Forelimb muscle (tissue), 1 donor: Measurements from ENCODE around the gene SYNJ1. TPM values are rescaled to one million over a fixed set of nuclear protein-coding genes. Genes with fewer than 3 reads are reported as not detected.
A peak's percentile ranks its signal among the peaks of the same experiment; 100 is the strongest.
"Not testable (repeated sequence)": the region's sequence is repeated elsewhere in the genome, so short reads cannot be mapped to it uniquely, and the experiment has no call there.

ENCODE experiments used
- DNase-seq: peaks from one replicate; pipeline ENCODE4 v3.0.0-alpha.2; 2013; ENCODE audit warnings: low read depth
- polyA plus RNA-seq: library from polyadenylated mRNA; unstranded; fragments of 120-200 nt; gene quantifications from one replicate; pipeline ENCODE4 v1.2.1, GENCODE V29; 2013; ENCODE audit not compliant: insufficient read length

SYNJ1 gene
- 4.8 TPM for polyA plus RNA-seq

GRCh38 chr21:32727687-32728455, at the start of gene SYNJ1:
SYNJ1 (minus strand) TSS chr21:32728013; CDS start chr21:32726895, 1,118 bp downstream.
- DNase-seq: peak; percentile 76

GRCh38 chr21:32777269-32777668, 49.5 kb upstream of the SYNJ1 start:
- DNase-seq: no peak

- DNase-seq: no peak
These were observed 48.9 kb upstream of the SYNJ1 start for GRCh38 chr21:32776743-32777142.

GRCh38 chr21:32773048-32773344, 45.2 kb upstream of the SYNJ1 start:
- not testable (repeated sequence) for DNase-seq

GRCh38 chr21:32772281-32773047, 44.7 kb upstream of the SYNJ1 start:
- DNase-seq: no peak

GRCh38 chr21:32770871-32771523, 43.2 kb upstream of the SYNJ1 start:
- no peak for DNase-seq

- no peak for DNase-seq
These were observed 40.7 kb upstream of the SYNJ1 start for GRCh38 chr21:32768530-32768929.

- no peak for DNase-seq
These were observed 37.2 kb upstream of the SYNJ1 start for GRCh38 chr21:32765058-32765457.

- no peak for DNase-seq
These were observed 36.4 kb upstream of the SYNJ1 start for GRCh38 chr21:32764186-32764585.

GRCh38 chr21:32757804-32758203, 30.0 kb upstream of the SYNJ1 start:
- no peak for DNase-seq

GRCh38 chr21:32756096-32756495, 28.3 kb upstream of the SYNJ1 start:
- no peak for DNase-seq

- no peak for DNase-seq
These were observed 26.2 kb upstream of the SYNJ1 start for GRCh38 chr21:32753818-32754585.

GRCh38 chr21:32750405-32750804, 22.6 kb upstream of the SYNJ1 start:
- no peak for DNase-seq

GRCh38 chr21:32749662-32750061, 21.8 kb upstream of the SYNJ1 start:
- no peak for DNase-seq

GRCh38 chr21:32748529-32748928, 20.7 kb upstream of the SYNJ1 start:
- no peak for DNase-seq

GRCh38 chr21:32747396-32747795, 19.6 kb upstream of the SYNJ1 start:
- DNase-seq: no peak

- DNase-seq: not testable (repeated sequence)
These were observed 18.9 kb upstream of the SYNJ1 start for GRCh38 chr21:32746711-32747110.

- no peak for DNase-seq
These were observed 14.6 kb upstream of the SYNJ1 start for GRCh38 chr21:32742396-32742795.

GRCh38 chr21:32741336-32741735, 13.5 kb upstream of the SYNJ1 start:
- DNase-seq: no peak

- no peak for DNase-seq
These were observed 12.1 kb upstream of the SYNJ1 start for GRCh38 chr21:32739946-32740345.

GRCh38 chr21:32736083-32736482, 8.3 kb upstream of the SYNJ1 start:
- not testable (repeated sequence) for DNase-seq

- no peak for DNase-seq
These were observed 7.7 kb upstream of the SYNJ1 start for GRCh38 chr21:32735524-32735923.
